SK-N-SH treated with all-trans-retinoic acid at 6 μM for 48 hours (cell line): ENCODE data around the gene SDK1.

Experiments used
- BACH2 ChIP-seq: fragments of 250-450 bp; sonication (Bioruptor Pico); IDR thresholded peaks from 2 replicates; pipeline ENCODE4 v1.9.0; 2021; ENCODE audit warnings: mild to moderate bottlenecking, borderline replicate concordance
- CREB5 ChIP-seq: fragments of 250-450 bp; sonication (Bioruptor Pico); IDR thresholded peaks from 2 replicates; pipeline ENCODE4 v1.5.1; 2020; ENCODE audit warnings: low read depth, mild to moderate bottlenecking, moderate library complexity
- CSRNP3 ChIP-seq: fragments of 250-450 bp; sonication (Bioruptor Pico); IDR thresholded peaks from 2 replicates; pipeline ENCODE4 v1.5.1; 2021; ENCODE audit warnings: mild to moderate bottlenecking, moderate library complexity
- ISL1 ChIP-seq: fragments of 250-450 bp; sonication (Bioruptor Pico); IDR thresholded peaks from 2 replicates; pipeline ENCODE4 v2.1.2; 2022; ENCODE audit warnings: mild to moderate bottlenecking, moderate library complexity
- PATZ1 ChIP-seq: fragments of 250-450 bp; sonication (Bioruptor Pico); IDR thresholded peaks from 2 replicates; pipeline ENCODE4 v1.8.0; 2020; ENCODE audit warnings: mild to moderate bottlenecking, moderate library complexity, borderline replicate concordance
- POU6F1 ChIP-seq: fragments of 250-450 bp; sonication (Bioruptor Pico); IDR thresholded peaks from 2 replicates; pipeline ENCODE4 v1.8.0; 2021; ENCODE audit warnings: low read depth, mild to moderate bottlenecking, moderate library complexity, borderline replicate concordance
- PPARA ChIP-seq: fragments of 250-450 bp; sonication (Bioruptor Pico); IDR thresholded peaks from 2 replicates; pipeline ENCODE4 v1.5.0; 2020; ENCODE audit warnings: mild to moderate bottlenecking, borderline replicate concordance
- SNAI2 ChIP-seq: fragments of 250-450 bp; sonication (Bioruptor Pico); IDR thresholded peaks from 2 replicates; pipeline ENCODE4 v1.5.0; 2020; ENCODE audit warnings: mild to moderate bottlenecking, moderate library complexity
- TCF4 ChIP-seq: fragments of 250-450 bp; sonication (Bioruptor Pico); IDR thresholded peaks from 2 replicates; pipeline ENCODE4 v1.8.0; 2021; ENCODE audit warnings: mild to moderate bottlenecking, moderate library complexity, borderline replicate concordance
- ZC3H10 ChIP-seq: fragments of 250-450 bp; sonication (Bioruptor Pico); IDR thresholded peaks from 2 replicates; pipeline ENCODE4 v1.5.1; 2021; ENCODE audit warnings: mild to moderate bottlenecking, moderate library complexity
- ZFP3 ChIP-seq: fragments of 250-450 bp; sonication (Bioruptor Pico); IDR thresholded peaks from 2 replicates; pipeline ENCODE4 v1.5.0; 2020; ENCODE audit warnings: mild to moderate bottlenecking, moderate library complexity
- ZFP30 ChIP-seq: fragments of 450-650 bp; formaldehyde crosslinking; IDR thresholded peaks from 2 replicates; pipeline ENCODE4 v1.5.0; 2022; ENCODE audit warnings: mild to moderate bottlenecking, moderate library complexity
- ZNF70 ChIP-seq: fragments of 450-650 bp; formaldehyde crosslinking; IDR thresholded peaks from 2 replicates; pipeline ENCODE4 v1.5.0; 2020; ENCODE audit warnings: mild to moderate bottlenecking, moderate library complexity

DNA sequence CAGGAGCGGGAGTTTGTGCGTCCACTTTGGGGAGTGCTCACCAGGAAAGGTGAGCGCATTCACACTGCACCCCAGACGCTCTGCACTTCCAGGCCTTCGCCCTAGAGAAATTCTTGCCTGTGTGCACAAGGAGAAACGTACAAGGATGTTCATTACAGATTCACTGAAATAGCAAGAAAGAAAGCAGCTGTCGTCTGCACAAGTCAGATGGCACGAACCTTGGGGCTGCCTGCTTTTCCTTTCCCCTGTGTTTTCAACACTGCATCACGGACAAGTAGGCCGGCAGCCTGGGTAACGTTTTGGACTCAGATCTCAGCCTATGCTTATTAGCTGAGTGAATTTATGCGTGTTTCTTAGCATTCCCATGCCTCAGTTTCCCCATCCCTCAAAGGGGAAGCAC lies 834.2 kb downstream of the SDK1 start:
- TF ChIP-seq CREB5 (CRISPR knock-in tag) (no peak), ZFP30 (no peak), ISL1 (no peak), BACH2 (CRISPR knock-in tag) (no peak), PATZ1 (CRISPR knock-in tag) (no peak), TCF4 (CRISPR knock-in tag) (no peak), ZNF70 (no peak), CSRNP3 (CRISPR knock-in tag) (no peak), POU6F1 (CRISPR knock-in tag) (no peak), ZFP3 (CRISPR knock-in tag) (no peak), PPARA (CRISPR knock-in tag) (no peak), ZC3H10 (CRISPR knock-in tag) (no peak), SNAI2 (CRISPR knock-in tag) (no peak)
